Activated T-cell treated with anti-CD3 and anti-CD28 coated beads, Interleukin-2, amount 50 U/mL, for 72 hours (primary cell): ENCODE results near the gene FREM2. TPM values are rescaled to one million over a fixed set of nuclear protein-coding genes. Genes with fewer than 3 reads are reported as not detected.

Experiments
- ATAC-seq, 2 donors: fragments of 150-1000 bp; cut with Tn5 transposase; replicated peaks in 1 of 2; 2 replicates each; pipeline ENCODE4 v1.10.0; 2021; ENCODE audit warnings: moderate library complexity in 2 of 2, mild to moderate bottlenecking in 1 of 2
- DNase-seq, 2 donors: peaks; one replicate each; pipeline ENCODE4 v3.0.0; 2021 to 2022; ENCODE audit warnings: mixed read lengths in 1 of 2
- H3K27ac Mint-ChIP-seq: one replicate; pipeline ENCODE4 v1.8.0; 2022; ENCODE audit warnings: mild to moderate bottlenecking, moderate library complexity, mixed read lengths
- H3K27me3 Mint-ChIP-seq: one replicate; pipeline ENCODE4 v1.8.0; 2022; ENCODE audit warnings: low read depth, mixed read lengths
- H3K36me3 Mint-ChIP-seq, 2 donors: one replicate each; pipeline ENCODE4 v1.8.0; 2022; ENCODE audit warnings: mixed read lengths in 2 of 2, mild to moderate bottlenecking in 1 of 2; ENCODE audit not compliant: insufficient read depth in 2 of 2
- H3K4me1 Mint-ChIP-seq: one replicate; pipeline ENCODE4 v1.8.0; 2022; ENCODE audit warnings: low read depth, mixed read lengths
- H3K4me3 Mint-ChIP-seq, 2 donors: one replicate each; pipeline ENCODE4 v1.8.0; 2022; ENCODE audit warnings: mild to moderate bottlenecking in 2 of 2, mixed read lengths in 2 of 2, moderate library complexity in 2 of 2
- H3K9me3 Mint-ChIP-seq, 2 donors: one replicate each; pipeline ENCODE4 v1.8.0; 2022; ENCODE audit warnings: mixed read lengths in 2 of 2
- total RNA-seq, 2 donors: library from RNA; stranded (reverse); gene quantifications; one replicate each; pipeline ENCODE4 v1.2.3, GENCODE V29; 2022

FREM2 gene
- total RNA-seq, 2 donors from 2014 or later: 0.02 TPM

DNA sequence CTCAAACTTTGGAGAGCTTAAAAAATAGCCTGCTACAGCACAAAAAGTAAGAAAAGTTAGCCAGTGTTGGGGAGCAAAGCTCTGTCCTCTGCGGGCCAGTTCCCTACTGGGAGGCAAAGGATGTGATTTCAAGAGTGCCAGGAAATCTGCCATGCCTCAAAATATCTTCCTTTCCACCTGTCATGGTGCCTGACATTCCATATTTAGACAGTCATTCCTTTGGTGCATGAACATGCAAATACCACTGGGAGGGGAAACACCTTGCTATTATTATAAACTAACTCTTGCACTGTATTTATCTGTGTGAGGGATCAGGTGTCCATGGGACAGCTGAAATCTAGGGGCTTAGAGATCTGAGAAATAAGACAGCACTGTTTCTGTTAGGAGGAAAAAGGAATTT, 10.3 kb downstream of the FREM2 start:
- Mint-ChIP-seq H3K4me1 (no peaks in the 10 kb centered on the region), H3K9me3 (no peaks in the 10 kb centered on the region), H3K27ac (no peak overlapping the region), H3K27me3 (no peaks in the 10 kb centered on the region), H3K4me3 (no peak overlapping the region), H3K36me3 (no peaks in the 10 kb centered on the region)
- ATAC-seq (no peak), DNase-seq (no peak)

DNA sequence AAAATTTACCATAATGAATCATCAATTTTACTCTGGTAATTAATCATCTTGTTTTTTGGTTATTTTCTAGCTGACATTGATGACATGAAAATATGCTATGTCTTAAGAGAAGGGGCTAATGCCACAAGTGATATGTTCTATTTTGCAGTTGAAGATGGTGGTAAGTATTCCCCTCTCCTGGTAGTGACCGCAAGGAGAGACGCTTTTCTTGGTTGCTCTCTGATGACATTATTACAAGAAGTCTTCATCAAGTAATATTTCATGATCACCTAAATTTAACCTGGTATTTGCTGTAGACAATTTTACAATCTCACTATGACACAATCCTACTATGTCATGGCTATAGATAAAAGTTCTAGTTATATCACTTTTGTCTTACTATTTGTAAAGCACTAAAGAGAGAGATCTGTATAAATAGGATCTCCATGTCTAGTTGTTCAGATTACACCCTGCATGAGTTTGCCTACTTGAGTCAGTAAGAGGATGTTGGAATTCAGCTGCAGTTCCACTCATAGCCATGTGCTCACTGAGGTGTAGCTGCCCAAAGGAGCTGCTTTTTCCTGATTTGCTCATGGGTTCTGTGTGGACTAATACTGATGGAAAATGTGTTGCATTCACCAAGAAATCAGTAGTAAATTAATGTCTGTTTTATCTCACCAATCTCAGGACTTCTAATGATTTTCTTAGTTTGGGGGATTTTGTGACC, 10.9 kb downstream of the FREM2 start:
- H3K4me1 Mint-ChIP-seq: no peaks in the 10 kb centered on the region
- H3K36me3 Mint-ChIP-seq: no peaks in the 10 kb centered on the region

DNA sequence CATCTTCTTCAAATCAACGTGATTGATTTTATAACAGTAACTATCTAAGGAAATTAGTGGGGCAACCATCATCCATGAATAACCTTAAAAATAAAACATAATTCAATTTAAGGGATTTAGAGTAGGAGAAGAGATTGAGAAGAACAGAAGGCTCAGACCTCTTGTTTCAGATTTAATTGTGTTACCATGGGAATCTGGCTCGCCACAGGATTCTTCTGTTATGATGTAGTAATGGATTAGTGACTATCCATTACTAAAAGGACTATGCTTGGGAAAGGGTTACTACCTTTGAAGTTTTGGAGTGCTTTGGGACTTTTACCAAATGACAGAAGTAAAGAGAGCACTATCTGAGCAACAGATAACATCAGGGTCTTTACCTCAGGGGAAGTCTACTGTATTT, 13.2 kb downstream of the FREM2 start:
- ATAC-seq: no peak
- Mint-ChIP-seq H3K27ac (no peak overlapping the region), H3K27me3 (no peaks in the 10 kb centered on the region), H3K36me3 (no peaks in the 10 kb centered on the region), H3K9me3 (no peaks in the 10 kb centered on the region), H3K4me3 (no peak overlapping the region), H3K4me1 (no peaks in the 10 kb centered on the region)
- no peak for DNase-seq

More for the DNA sequence above, 10.9 kb downstream of the FREM2 start:
- Mint-ChIP-seq H3K4me3 (no peak overlapping the region), H3K27ac (no peak overlapping the region), H3K9me3 (no peaks in the 10 kb centered on the region), H3K27me3 (no peaks in the 10 kb centered on the region)
- ATAC-seq (no peak), DNase-seq (no peak)

DNA sequence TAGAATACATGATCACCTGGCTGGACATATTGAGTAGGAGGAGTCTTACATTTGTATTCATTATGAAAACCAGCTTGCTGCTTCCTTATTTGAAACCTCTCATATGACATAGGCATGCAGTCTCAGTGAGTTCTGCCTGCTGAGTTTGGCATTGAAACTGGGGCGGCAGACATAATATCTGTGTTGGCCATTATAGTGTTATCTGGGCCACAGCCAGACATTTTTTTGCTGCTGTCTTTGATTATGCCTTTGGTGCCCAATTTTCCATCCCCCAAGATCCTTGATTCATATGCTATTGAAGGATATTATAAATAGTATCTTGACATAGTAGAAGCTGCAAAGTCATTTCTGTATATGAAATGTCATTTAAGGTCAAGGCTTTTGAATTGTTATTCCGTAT, 15.8 kb downstream of the FREM2 start:
- Mint-ChIP-seq H3K36me3 (no peaks in the 10 kb centered on the region), H3K27ac (no peak overlapping the region), H3K4me1 (no peaks in the 10 kb centered on the region), H3K27me3 (no peaks in the 10 kb centered on the region), H3K4me3 (no peak overlapping the region), H3K9me3 (no peaks in the 10 kb centered on the region)
- ATAC-seq (no peak), DNase-seq (no peak)

DNA sequence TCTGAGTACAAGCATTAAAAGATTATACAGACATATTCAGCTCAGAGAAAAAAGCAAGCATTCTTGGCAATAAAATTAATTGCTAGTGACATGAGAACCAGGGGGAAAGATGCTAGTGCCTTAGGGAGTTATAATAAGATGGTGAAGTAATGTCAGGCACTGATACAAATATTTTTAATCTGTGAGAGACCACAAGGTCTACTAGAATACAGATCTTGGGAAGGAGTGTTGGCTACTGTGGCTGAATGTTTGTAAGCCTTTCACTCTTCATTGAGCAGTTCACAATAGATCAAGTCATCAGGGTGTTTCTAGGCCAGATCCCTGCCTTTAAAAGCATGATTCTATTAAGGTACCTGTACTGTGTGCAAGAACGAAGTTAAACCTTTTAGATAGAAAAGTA, 16.4 kb downstream of the FREM2 start:
- DNase-seq: no peak
- Mint-ChIP-seq H3K4me3 (no peak overlapping the region), H3K9me3 (no peaks in the 10 kb centered on the region), H3K27me3 (no peaks in the 10 kb centered on the region), H3K4me1 (no peaks in the 10 kb centered on the region), H3K27ac (no peak overlapping the region), H3K36me3 (no peaks in the 10 kb centered on the region)
- no peak for ATAC-seq

DNA sequence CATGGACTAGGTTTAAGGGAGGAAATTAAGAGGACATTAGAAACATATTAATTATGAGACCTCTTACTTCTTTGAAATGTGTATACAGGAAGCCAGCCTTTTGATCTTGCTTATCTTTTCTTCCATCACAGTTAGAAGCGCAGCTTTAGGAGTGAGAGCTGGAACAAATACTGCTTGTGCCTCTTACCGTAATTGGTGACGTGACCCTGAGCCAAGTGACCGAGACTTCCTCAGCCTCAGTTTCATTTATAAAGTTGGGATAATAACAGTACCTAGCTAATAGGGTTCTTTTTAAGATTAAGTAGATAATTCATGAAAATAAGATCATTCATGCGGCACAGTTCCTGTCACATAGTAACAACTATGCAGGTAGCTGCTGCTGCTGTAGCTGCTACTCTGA, 18.5 kb downstream of the FREM2 start:
- ATAC-seq (no peak), DNase-seq (no peak)
- H3K27me3 Mint-ChIP-seq: no peaks in the 10 kb centered on the region
- no peak overlapping the region for H3K4me3 Mint-ChIP-seq
- H3K27ac Mint-ChIP-seq: no peak overlapping the region
- no peaks in the 10 kb centered on the region for H3K9me3 Mint-ChIP-seq
- no peaks in the 10 kb centered on the region for H3K36me3 Mint-ChIP-seq
- H3K4me1 Mint-ChIP-seq: no peaks in the 10 kb centered on the region

DNA sequence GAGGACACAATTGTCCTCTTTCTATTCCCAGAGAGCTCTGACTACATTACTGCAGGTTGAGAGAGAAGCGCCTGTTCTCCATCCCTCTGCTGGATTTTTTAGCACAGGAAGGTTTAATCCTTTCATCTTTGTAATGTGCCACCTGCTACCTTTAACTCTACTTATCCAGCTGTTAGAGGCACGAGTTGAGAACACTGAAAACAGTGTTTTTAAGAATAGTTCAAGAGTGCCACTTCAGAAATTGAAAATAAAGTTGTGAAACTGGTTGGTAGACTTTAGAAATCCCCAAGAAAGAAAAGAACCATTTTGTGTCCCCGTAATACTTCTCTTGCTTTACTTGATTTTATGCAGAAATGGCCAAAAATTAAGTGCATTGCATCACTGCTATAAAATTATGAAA, 20.6 kb downstream of the FREM2 start:
- no peaks in the 10 kb centered on the region for H3K27me3 Mint-ChIP-seq
- ATAC-seq (no peak), DNase-seq (no peak)
- no peaks in the 10 kb centered on the region for H3K4me1 Mint-ChIP-seq
- no peaks in the 10 kb centered on the region for H3K9me3 Mint-ChIP-seq
- H3K27ac Mint-ChIP-seq: no peak overlapping the region
- H3K36me3 Mint-ChIP-seq: no peaks in the 10 kb centered on the region
- H3K4me3 Mint-ChIP-seq: no peak overlapping the region

DNA sequence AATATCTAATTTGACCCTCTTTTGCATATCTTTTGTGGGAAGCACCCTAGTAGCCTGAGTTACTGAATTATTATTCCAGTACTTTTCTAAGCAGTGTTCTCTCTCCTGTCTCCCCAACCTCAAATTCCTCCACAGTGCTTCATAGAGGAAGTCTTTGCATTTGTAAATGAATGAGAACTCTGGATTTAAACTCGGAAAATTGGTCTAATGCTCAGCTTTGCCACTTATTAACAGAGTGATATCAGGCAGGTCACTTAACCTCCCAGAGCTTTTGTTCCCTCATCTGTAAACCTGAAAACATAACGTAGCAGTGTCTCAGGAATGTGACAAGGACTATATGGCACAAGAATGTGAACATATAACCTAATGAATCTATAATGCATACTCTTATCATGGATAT, 26.2 kb downstream of the FREM2 start:
- Mint-ChIP-seq H3K27ac (no peak overlapping the region), H3K27me3 (no peaks in the 10 kb centered on the region), H3K4me1 (no peaks in the 10 kb centered on the region), H3K9me3 (no peaks in the 10 kb centered on the region), H3K4me3 (no peak overlapping the region), H3K36me3 (no peaks in the 10 kb centered on the region)
- DNase-seq (no peak), ATAC-seq (no peak)

DNA sequence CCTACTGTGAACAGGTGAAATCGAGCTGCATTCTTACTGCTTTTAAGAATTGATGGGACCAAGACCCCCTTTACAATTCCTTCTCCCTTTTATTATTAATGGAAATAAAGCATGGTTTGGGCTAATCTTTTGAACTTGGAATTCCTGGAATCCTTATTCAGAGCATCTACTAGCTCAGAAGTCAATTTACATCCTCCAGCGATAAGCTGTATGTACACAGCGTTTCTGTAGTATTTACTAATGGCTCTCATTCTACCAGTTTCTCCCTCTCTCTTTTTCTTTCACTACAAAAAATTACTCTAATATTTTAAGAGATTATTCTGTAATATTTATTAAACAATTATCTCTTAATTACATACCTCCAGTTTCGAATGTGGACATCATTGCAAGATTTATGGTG, 31.5 kb downstream of the FREM2 start:
- Mint-ChIP-seq H3K36me3 (no peaks in the 10 kb centered on the region), H3K27me3 (no peaks in the 10 kb centered on the region), H3K4me1 (no peaks in the 10 kb centered on the region), H3K27ac (no peak overlapping the region), H3K4me3 (no peak overlapping the region), H3K9me3 (peaks cover 0 to 2% of the 10 kb centered on the region in 2 donors)
- ATAC-seq (no peak), DNase-seq (no peak)

DNA sequence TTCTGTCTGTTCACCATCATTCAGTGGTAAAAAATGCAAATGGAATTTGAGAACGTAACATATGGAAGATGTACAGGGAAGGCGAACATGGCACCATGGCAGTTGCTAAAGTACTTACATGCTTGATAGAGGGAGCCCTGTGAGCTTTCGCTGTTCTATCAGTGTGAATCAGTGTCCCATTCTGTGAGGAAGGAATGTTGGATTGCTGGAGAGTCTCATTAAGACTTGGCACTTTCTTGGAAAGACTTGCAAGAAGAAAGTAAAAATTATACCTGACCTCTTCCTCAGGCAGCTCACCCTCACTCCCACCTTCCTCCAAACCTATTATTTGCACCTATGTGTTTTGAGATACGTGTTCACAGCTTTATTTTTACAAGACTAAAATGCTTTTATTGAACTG, 43.5 kb downstream of the FREM2 start:
- no peak for ATAC-seq
- no peak overlapping the region for H3K27ac Mint-ChIP-seq
- H3K27me3 Mint-ChIP-seq: no peaks in the 10 kb centered on the region
- no peaks in the 10 kb centered on the region for H3K36me3 Mint-ChIP-seq
- H3K4me3 Mint-ChIP-seq: no peak overlapping the region
- no peak for DNase-seq
- H3K4me1 Mint-ChIP-seq: no peaks in the 10 kb centered on the region
- peaks cover 0 to 1% of the 10 kb centered on the region in 2 donors for H3K9me3 Mint-ChIP-seq

DNA sequence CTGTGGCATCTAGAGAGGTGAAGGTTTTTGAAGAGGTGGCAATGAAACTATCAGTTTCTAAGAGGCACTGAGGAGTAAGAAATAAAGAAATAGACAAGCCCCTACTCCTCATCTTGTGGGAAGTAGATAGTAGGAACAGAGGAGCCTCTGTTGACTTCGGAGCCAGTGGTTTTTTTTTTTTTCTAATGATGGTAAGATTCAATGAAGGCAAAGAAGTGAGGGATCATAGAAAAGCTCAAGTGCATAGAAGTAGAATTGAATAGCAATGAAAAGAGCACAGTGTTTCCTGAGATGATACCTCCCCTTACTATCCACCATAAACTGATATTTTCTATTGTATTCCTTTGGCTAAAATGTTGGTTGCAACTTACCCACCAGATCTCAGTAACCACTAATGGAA, 46.3 kb downstream of the FREM2 start:
- peaks cover 0 to 3% of the 10 kb centered on the region in 2 donors for H3K9me3 Mint-ChIP-seq
- no peak overlapping the region for H3K27ac Mint-ChIP-seq
- peaks cover 6% of the 10 kb centered on the region for H3K27me3 Mint-ChIP-seq
- ATAC-seq: no peak
- DNase-seq: no peak
- no peak overlapping the region for H3K4me3 Mint-ChIP-seq
- H3K4me1 Mint-ChIP-seq: no peaks in the 10 kb centered on the region
- no peaks in the 10 kb centered on the region for H3K36me3 Mint-ChIP-seq

DNA sequence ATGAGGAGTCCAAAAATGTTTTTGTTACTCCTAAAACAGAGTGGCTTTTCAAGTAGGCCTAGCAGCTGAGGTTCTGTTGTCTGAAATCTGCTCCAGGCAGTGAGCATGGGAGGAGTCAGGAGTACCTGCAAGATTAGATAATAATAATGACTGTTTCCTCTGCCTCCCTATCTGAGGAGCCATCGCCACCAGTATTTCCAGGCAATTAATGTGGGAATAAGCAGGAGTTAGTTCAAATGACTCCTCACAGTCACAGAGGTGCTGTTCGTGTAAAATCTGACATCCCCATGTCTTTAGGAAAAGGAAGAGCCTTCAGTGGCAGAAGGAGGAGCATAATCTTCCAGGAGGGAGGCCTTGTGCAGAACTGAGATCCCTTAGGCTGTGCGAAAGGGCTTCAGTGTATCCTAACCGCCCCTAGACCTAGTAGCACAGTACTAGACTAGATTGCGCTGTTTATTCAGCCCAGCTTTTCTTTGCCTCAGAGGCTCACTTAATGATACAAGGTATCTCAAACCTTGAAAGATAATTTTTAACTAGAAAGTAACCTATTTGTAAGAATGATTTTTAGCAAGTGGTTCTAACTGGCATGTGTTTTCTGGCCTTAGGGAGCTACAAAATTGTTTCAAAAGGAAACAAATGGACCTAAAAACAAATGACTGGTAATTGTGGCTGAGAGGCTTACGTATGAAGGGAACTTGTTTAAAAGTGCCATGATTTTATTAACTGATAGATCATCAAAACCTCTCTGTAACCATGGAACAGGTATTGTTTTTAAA, 49.0 kb downstream of the FREM2 start:
- Mint-ChIP-seq H3K4me3 (no peak overlapping the region), H3K4me1 (no peaks in the 10 kb centered on the region), H3K27me3 (peaks cover 6% of the 10 kb centered on the region)

DNA sequence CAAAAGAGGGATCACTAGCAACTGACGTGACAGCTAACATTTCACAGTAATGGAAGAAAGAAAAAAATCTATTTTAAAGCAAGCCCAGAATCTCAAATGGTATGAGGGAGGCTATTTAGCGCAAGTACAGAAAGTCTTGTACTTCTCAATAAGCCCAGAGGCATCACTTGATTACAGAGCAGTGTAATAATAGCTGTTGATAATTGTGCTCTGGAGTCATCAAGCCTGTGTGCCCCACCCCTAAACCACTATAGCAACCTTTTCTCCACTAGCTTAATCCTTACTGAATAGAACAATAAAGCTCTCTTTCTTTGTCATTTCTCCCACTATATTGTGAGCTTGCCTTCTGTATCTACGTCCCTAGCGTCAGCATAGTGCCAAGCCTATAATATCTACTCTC, 56.6 kb downstream of the FREM2 start:
- Mint-ChIP-seq H3K4me1 (no peaks in the 10 kb centered on the region), H3K36me3 (no peaks in the 10 kb centered on the region), H3K9me3 (peaks cover 0 to 2% of the 10 kb centered on the region in 2 donors), H3K4me3 (no peak overlapping the region), H3K27me3 (no peaks in the 10 kb centered on the region), H3K27ac (no peak overlapping the region)
- DNase-seq (no peak), ATAC-seq (no peak)

More for the DNA sequence above, 49.0 kb downstream of the FREM2 start:
- Mint-ChIP-seq H3K9me3 (peaks cover 0 to 3% of the 10 kb centered on the region in 2 donors), H3K27ac (no peak overlapping the region), H3K36me3 (no peaks in the 10 kb centered on the region)
- DNase-seq: no peak
- ATAC-seq: no peak

DNA sequence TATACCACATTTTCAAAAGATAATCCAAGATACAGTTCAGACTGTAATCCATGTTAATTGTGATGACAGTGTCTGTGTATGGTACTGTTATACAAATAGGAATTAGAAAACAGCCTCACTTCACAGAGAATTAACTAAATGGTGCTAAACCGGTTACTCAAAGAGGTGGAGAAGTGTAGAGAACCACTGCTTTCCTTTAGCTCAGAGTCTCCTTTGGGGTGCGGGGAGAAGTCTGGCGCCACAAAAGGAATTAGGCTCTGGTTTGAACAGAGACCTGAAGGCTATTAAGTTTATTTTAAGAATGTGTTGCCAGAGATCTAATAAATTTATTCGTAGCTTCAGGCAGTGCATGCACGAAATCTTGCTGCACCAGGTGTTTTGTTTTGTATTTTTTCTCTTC, 65.8 kb downstream of the FREM2 start:
- ATAC-seq: no peak
- Mint-ChIP-seq H3K27ac (no peak overlapping the region), H3K9me3 (no peaks in the 10 kb centered on the region), H3K4me3 (no peak overlapping the region), H3K36me3 (no peaks in the 10 kb centered on the region), H3K27me3 (no peaks in the 10 kb centered on the region), H3K4me1 (no peaks in the 10 kb centered on the region)
- no peak for DNase-seq
